Transverse colon (tissue), 4 donors: Measurements from ENCODE around the gene ZNF205. TPM values are rescaled to one million over a fixed set of nuclear protein-coding genes. Genes with fewer than 3 reads are reported as not detected.

ENCODE experiments used
- DNase-seq: peaks from one replicate; pipeline ENCODE4 v3.0.0-alpha.2; 2019
- H3K27ac ChIP-seq, 4 donors: fragments of 200-600 bp; sonication (generic); 2 replicates each; pipeline ENCODE4 v1.5.1; 2016 to 2018; ENCODE audit warnings: inconsistent platforms in 4 of 4
- H3K27me3 ChIP-seq: fragments of 200-600 bp; sonication (generic); 2 replicates; pipeline ENCODE4 v1.5.1; 2017; ENCODE audit warnings: inconsistent platforms
- H3K36me3 ChIP-seq, 4 donors: fragments of 200-600 bp; sonication (generic); 2 replicates each; pipeline ENCODE4 v1.5.1; 2017 to 2019; ENCODE audit warnings: inconsistent platforms in 4 of 4
- H3K4me1 ChIP-seq, 4 donors: fragments of 200-600 bp; sonication (generic); 2 replicates each; pipeline ENCODE4 v1.5.1; 2017 to 2020; ENCODE audit warnings: inconsistent platforms in 4 of 4
- H3K4me3 ChIP-seq, 4 donors: fragments of 200-600 bp; sonication (generic); 1 replicate in 1 of 4; 2 replicates in 3 of 4; pipeline versions ENCODE4 v1.5.1 to v1.6.1; 2017 to 2019; ENCODE audit warnings: inconsistent platforms in 4 of 4
- H3K9me3 ChIP-seq, 2 donors: fragments of 200-600 bp; sonication (generic); 2 replicates each; pipeline ENCODE4 v1.5.1; 2017 to 2019; ENCODE audit warnings: inconsistent platforms in 2 of 2
- EP300 ChIP-seq: sonication (generic); formaldehyde crosslinking; IDR thresholded peaks from one replicate; pipeline ENCODE4 v1.6.1; 2017; ENCODE audit warnings: antibody characterized with exemption, low read depth
- POLR2A ChIP-seq: fragments of 450-650 bp; IDR thresholded peaks from one replicate; pipeline ENCODE4 v1.6.1; 2016; ENCODE audit warnings: antibody characterized with exemption, mild to moderate bottlenecking, moderate library complexity
- POLR2AphosphoS5 ChIP-seq, 3 donors: sonication (generic); formaldehyde crosslinking; IDR thresholded peaks; one replicate each; pipeline ENCODE4 v1.6.1; 2016; ENCODE audit warnings: antibody characterized with exemption in 3 of 3
- WGBS, 2 donors: methylation state at CpG; one replicate each; pipeline ENCODE4 v1.1.5; 2018; ENCODE audit warnings: low coverage in 1 of 2; 5-methylcytosine and 5-hydroxymethylcytosine counted together
- in situ Hi-C, 4 donors: fragments of 200-750 bp; cut with MboI; loops; one replicate each; pipeline versions ENCODE4 v1.15.0 to v1.15.1; 2017; ENCODE audit warnings: low sequenced_read_pairs in 3 of 4, low pct_ligation_motif_present in 1 of 4, low pct_unique_long_range_greater_than_20kb in 1 of 4
- intact Hi-C: fragments of 100-400 bp; cut with DNase I; formaldehyde crosslinking; loops from one replicate; pipeline ENCODE4 v1.15.1; 2023; ENCODE audit warnings: low total_unique reads
- total RNA-seq, 4 donors: library from RNA; depleted of rRNA; stranded (reverse); fragments of >200 nt; gene quantifications; one replicate each; pipeline ENCODE4 v1.1.0, GENCODE V29; 2016
- TF ChIP-seq, protein P1 (sequence below), 5 experiments: fragments of 200-600 bp in 3 of 5; fragments of 450-650 bp in 2 of 5; sonication (generic) in 3 of 5; IDR thresholded peaks; 1 replicate in 2 of 5; 2 replicates in 3 of 5; pipeline ENCODE4 v1.5.1; 2016 to 2017; ENCODE audit warnings: antibody characterized with exemption in 5 of 5, inconsistent platforms in 3 of 5, mild to moderate bottlenecking in 2 of 5, moderate library complexity in 1 of 5

The ZNF205 gene
- total RNA-seq, 4 donors from 2014 or later, result 5.2 to 16.3 (median 15.5) TPM

DNA sequence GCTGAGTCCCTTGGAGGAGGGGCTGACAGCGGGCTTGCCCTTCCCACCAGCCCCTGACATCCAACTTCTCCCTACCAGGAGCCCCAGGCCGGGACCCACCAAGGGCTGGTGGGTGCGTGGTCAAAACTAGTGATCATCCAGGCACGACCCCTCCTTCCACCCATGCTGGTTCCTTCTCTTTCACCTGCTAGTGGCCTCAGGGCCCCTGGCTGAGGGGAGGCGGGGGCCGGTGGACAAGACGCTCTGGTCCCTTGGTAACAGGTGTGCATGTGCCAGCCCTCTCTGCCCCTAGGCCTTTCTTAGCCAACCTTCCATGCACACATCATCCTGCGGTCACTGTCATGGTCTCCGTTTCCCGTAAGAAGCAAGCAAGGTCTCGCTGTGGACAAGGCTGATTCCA, 30.8 kb downstream of the ZNF205 start:
- in situ Hi-C loops, result loop anchor here in 1 of 4 donors (25.0 kb wide), 1 partner anchor 106 kb away; the partner anchor contains the start of genes BICDL2 and MMP25
- Histone ChIP-seq H3K4me3 (no peak overlapping the region), H3K27me3 (no peaks in the 10 kb centered on the region), H3K9me3 (no peaks in the 10 kb centered on the region), H3K4me1 (peaks cover 0 to 14% (median 13%) of the 10 kb centered on the region in 4 donors), H3K36me3 (peaks cover 0 to 15% (median 2%) of the 10 kb centered on the region in 4 donors), H3K27ac (peak overlapping the region in 2 of 4 donors; percentile 67 to 73)
- intact Hi-C loops, result no loop called here
- 91% methylated on average over 11 of the region's 11 CpGs; no CpG with 5 or more reads in 1 of the 2 donors for WGBS, 2 donors
- no peak for TF ChIP-seq POLR2A
- no peak for TF ChIP-seq EP300
- no peak for TF ChIP-seq POLR2AphosphoS5 (IDR thresholded peaks at IDR 0.05)
- TF ChIP-seq, protein P1, sequence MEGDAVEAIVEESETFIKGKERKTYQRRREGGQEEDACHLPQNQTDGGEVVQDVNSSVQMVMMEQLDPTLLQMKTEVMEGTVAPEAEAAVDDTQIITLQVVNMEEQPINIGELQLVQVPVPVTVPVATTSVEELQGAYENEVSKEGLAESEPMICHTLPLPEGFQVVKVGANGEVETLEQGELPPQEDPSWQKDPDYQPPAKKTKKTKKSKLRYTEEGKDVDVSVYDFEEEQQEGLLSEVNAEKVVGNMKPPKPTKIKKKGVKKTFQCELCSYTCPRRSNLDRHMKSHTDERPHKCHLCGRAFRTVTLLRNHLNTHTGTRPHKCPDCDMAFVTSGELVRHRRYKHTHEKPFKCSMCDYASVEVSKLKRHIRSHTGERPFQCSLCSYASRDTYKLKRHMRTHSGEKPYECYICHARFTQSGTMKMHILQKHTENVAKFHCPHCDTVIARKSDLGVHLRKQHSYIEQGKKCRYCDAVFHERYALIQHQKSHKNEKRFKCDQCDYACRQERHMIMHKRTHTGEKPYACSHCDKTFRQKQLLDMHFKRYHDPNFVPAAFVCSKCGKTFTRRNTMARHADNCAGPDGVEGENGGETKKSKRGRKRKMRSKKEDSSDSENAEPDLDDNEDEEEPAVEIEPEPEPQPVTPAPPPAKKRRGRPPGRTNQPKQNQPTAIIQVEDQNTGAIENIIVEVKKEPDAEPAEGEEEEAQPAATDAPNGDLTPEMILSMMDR (IDR thresholded peaks at IDR 0.05), result no peak
- DNase-seq, result no peak

DNA sequence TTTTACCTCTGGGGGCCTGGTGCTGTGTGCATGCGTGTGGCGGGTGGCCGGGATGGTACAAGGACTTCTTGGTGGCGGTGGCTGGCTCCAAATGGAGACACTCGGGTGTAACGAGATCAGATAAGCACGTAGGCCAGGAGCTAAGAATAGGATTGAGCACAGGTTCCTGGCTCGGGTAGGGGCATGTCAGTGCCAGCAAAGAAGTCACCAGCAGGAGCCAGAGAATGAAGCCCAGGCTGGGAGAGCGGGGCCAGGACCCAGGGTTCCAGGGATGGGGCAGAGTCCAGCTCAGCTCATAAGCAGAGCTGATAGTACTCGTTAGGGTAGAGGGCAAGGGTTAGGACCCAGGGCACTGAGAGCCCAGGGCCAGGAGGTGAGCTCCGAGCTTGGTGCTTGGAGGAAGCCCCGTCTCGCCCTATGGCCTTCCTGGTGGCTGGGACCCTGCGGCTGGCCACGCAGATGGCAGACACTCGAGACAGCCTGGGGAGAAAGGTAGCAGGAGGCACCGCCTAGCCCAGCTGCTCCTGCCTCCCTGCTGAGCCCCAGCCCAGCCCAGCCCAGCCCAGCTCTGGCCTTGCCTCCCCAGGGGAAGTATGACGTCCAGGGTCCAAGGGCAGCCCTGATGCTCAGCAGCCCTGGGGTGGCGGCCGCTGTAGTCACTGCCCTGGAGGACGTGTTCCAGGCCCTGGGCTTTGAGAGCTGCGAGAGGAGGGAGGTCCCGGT, 31.4 kb downstream of the ZNF205 start:
- in situ Hi-C loops, result loop anchor here in 1 of 4 donors (25.0 kb wide), 1 partner anchor 106 kb away; the partner anchor contains the start of genes BICDL2 and MMP25
- Histone ChIP-seq H3K9me3 (no peaks in the 10 kb centered on the region), H3K27me3 (no peaks in the 10 kb centered on the region), H3K27ac (peak overlapping the region in 3 of 4 donors; percentile 28 to 73 (median 67)), H3K4me3 (peak overlapping the region in 1 of 4 donors; percentile 8), H3K4me1 (peaks cover 0 to 14% (median 13%) of the 10 kb centered on the region in 4 donors), H3K36me3 (peaks cover 0 to 15% (median 2%) of the 10 kb centered on the region in 4 donors)
- WGBS, 2 donors, result 53 to 70% methylated on average over 3 to 13 of the region's 23 CpGs
- peak in 2 of 3 donors; percentile 13 to 28 for TF ChIP-seq POLR2AphosphoS5 (IDR thresholded peaks at IDR 0.05)
- no peak for TF ChIP-seq EP300
- peak; percentile 56 for TF ChIP-seq POLR2A
- TF ChIP-seq, protein P1 (IDR thresholded peaks at IDR 0.05), result no peak
- DNase-seq, result peak; percentile 79
- intact Hi-C loops, result no loop called here

DNA sequence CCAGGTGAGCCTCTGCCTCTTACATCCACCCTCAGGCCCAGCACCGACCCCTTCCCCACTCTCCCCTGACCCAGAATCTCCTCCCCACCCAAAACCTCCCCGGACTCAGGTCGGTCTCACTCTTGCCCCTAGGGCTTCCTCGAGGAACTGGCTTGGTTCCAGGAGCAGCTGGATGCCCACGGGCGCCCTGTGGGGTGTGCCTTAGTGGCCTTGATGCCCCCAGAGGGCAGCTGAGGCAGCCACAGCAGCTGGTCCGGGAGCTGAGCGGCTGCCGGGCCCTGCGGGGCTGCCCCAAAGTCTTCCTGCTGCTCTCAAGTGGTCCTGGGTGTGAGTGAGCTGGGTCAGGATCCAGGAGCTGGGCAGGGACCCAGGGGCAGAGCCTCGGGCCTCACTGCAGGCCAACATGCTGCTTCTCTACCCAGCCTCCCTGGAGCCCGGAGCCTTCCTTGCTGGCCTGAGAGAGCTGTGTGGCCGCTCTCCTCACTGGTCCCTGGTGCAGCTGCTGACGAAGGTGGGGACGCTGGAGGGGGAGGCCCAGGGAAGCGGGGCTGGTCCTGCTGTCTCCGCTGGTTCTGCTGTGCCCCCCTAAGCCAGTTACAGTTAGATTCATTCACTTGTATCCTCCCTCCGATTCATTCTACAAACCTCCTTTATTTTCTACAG, 32.1 kb downstream of the ZNF205 start:
- 46 to 100% methylated on average over 1 to 12 of the region's 18 CpGs for WGBS, 2 donors
- H3K27ac ChIP-seq, result peak overlapping the region in 3 of 4 donors; percentile 28 to 73 (median 67)
- peaks cover 0 to 15% (median 2%) of the 10 kb centered on the region in 4 donors for H3K36me3 ChIP-seq
- TF ChIP-seq, protein P1 (IDR thresholded peaks at IDR 0.05), result no peak
- TF ChIP-seq POLR2A (no peak), EP300 (no peak), POLR2AphosphoS5 (IDR thresholded peaks at IDR 0.05) (no peak)
- DNase-seq, result no peak
- H3K4me3 ChIP-seq, result peak overlapping the region in 1 of 4 donors; percentile 8
- in situ Hi-C loops (loop anchor here in 1 of 4 donors (25.0 kb wide), 1 partner anchor 107 kb away; the partner anchor contains the start of genes BICDL2 and MMP25), intact Hi-C loops (no loop called here)
- H3K4me1 ChIP-seq, result peaks cover 3 to 17% (median 15%) of the 10 kb centered on the region in 4 donors
- no peaks in the 10 kb centered on the region for H3K9me3 ChIP-seq
- H3K27me3 ChIP-seq, result no peaks in the 10 kb centered on the region

DNA sequence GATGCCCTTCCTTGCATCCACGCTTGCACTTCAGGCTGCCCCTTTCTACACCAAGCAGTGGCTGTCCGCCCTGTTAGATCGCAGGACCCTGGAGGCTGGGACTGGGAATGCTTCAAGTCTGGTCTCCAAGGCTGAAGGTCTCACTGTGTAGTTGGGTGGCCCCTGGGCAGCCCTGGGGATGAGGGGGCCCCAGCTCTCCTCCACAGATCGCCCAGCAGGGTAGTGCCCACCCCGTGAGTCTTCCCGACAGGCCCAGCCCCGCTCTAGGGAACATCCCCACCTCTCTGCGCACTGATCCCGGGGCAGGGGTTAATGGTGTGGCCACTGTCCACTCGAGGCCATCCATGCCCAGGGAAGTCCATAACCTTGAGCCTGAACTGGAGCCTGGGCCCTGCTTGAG, 32.8 kb downstream of the ZNF205 start:
- TF ChIP-seq EP300 (no peak), POLR2AphosphoS5 (IDR thresholded peaks at IDR 0.05) (no peak), POLR2A (no peak)
- TF ChIP-seq, protein P1 (IDR thresholded peaks at IDR 0.05), result no peak
- intact Hi-C loops, result no loop called here

More for the DNA sequence above, 32.8 kb downstream of the ZNF205 start:
- H3K27ac ChIP-seq, result no peak overlapping the region
- 73% methylated on average over 10 of the region's 10 CpGs; no CpG with 5 or more reads in 1 of the 2 donors for WGBS, 2 donors
- in situ Hi-C loops, result loop anchor here in 1 of 4 donors (25.0 kb wide), 1 partner anchor 108 kb away; the partner anchor contains the start of genes BICDL2 and MMP25
- no peak overlapping the region for H3K4me3 ChIP-seq
- H3K4me1 ChIP-seq, result peaks cover 4 to 24% (median 18%) of the 10 kb centered on the region in 4 donors
- no peak for DNase-seq
- peaks cover 0 to 15% (median 2%) of the 10 kb centered on the region in 4 donors for H3K36me3 ChIP-seq
- H3K9me3 ChIP-seq, result no peaks in the 10 kb centered on the region
- no peaks in the 10 kb centered on the region for H3K27me3 ChIP-seq
